Neural cell (in vitro differentiated cells): ENCODE measurements around the gene AIMP2.
"Not testable (repeated sequence)": the region's sequence is repeated elsewhere in the genome, so short reads cannot be mapped to it uniquely, and the experiment has no call there.

Experiments used
- CTCF ChIP-seq: fragments of 450-650 bp; IDR thresholded peaks from 2 replicates; pipeline ENCODE4 v1.5.1; 2014; ENCODE audit warnings: antibody characterized with exemption, mild to moderate bottlenecking, moderate library complexity; ENCODE audit not compliant: poor library complexity, severe bottlenecking
- EZH2 ChIP-seq: fragments of 200-600, 300-800 bp; shearing (Covaris generic), sonication (generic); IDR thresholded peaks from 2 replicates; pipeline ENCODE4 v1.6.1; 2014; ENCODE audit warnings: antibody characterized with exemption, low read length, borderline replicate concordance, mild to moderate bottlenecking; ENCODE audit not compliant: insufficient read depth, poor library complexity, severe bottlenecking
- SMC3 ChIP-seq: fragments of 450-650 bp; conservative IDR thresholded peaks from 2 replicates; pipeline ENCODE4 v1.6.1; 2014; ENCODE audit warnings: antibody characterized with exemption, mild to moderate bottlenecking, moderate library complexity; ENCODE audit not compliant: poor library complexity
- TAF1 ChIP-seq: IDR thresholded peaks from 2 replicates; pipeline ENCODE4 v1.6.1; 2012; ENCODE audit warnings: low read depth

GRCh38 chr7:6059941-6060340 lies 50.9 kb downstream of the AIMP2 start:
- TF ChIP-seq EZH2, TAF1, SMC3, CTCF: not testable (repeated sequence)
